ENCODE results near the gene SLC17A5. TPM values are rescaled to one million over a fixed set of nuclear protein-coding genes. Genes with fewer than 3 reads are reported as not detected.

The SLC17A5 gene, protein sequence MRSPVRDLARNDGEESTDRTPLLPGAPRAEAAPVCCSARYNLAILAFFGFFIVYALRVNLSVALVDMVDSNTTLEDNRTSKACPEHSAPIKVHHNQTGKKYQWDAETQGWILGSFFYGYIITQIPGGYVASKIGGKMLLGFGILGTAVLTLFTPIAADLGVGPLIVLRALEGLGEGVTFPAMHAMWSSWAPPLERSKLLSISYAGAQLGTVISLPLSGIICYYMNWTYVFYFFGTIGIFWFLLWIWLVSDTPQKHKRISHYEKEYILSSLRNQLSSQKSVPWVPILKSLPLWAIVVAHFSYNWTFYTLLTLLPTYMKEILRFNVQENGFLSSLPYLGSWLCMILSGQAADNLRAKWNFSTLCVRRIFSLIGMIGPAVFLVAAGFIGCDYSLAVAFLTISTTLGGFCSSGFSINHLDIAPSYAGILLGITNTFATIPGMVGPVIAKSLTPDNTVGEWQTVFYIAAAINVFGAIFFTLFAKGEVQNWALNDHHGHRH
- total RNA-seq (10 to 100 TPM; 16.1 to 16.2 TPM), polyA plus RNA-seq (10 to 100 TPM; 11.8 to 12.1 TPM)

DNA sequence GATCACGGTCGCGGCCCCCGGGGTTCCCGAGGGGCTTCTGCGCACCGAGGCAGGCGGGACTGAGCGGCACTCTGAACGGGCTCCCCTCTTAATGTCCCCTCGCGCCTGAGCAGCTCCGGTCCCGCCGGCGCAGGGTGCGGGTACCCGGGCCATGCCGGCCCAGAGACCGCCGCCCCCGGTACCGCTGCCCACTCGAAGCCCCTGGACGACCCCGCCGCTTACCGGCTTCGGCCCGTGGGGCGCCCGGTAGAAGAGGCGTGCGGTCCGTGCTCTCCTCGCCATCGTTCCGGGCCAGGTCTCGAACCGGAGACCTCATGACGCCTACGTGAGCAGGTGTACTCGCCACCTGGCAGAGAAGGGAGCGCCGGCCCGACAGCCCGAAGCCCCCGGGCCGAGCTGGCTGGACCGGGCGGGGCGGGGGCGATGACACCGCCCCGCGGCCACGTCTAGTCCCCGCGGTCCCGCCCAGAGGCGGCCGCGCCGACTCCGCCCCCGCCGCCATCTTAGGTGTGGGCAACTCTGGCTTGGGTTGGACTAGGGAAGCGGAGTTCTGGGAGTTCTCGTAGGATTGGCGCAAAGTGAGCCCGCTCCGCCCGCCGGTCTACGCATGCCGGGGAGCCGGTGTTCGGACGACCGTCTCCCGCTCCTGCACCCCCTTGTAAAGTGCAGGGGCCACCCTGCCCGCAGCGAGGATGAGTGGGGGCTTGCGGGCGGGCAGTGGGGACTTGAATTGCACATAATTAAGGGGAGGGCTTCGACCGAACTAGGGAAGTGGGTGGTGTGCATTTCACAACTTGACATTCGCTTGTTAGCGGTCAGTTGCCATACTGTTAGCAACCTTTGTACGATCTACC, at the start of gene SLC17A5:
Gene SLC17A5 (minus strand): TSS at position 422 of the 854 bp plus-strand sequence. CDS start 106 bp downstream, at position 316.
- H3K4me1 ChIP-seq (ENCODE audit: insufficient read depth, low read length): peaks cover 22% of the 10 kb centered on the region
- peak within 1 kb of the TSS; percentile 85 to 95 for H3K4me3 ChIP-seq (ENCODE audit: low read length in 2 of 2)
- no peaks in the 10 kb centered on the region for H3K9me3 Mint-ChIP-seq
- H3K36me3 Mint-ChIP-seq: peaks cover 9 to 17% of the 10 kb centered on the region in 2 donors
- H3K27me3 ChIP-seq (ENCODE audit: insufficient read depth, low read length): no peaks in the 10 kb centered on the region
- peak within 1 kb of the TSS; percentile 99 for H3K27ac ChIP-seq (ENCODE audit: low read depth, low read length)
- peak within 1 kb of the TSS; percentile 99 to 100 (median 99) for H3K4me3 Mint-ChIP-seq
- ChIA-PET CTCF (ENCODE audit: partially characterized antibody) (interaction anchor here (0.7 to 4.0 kb wide), 20 partner anchors 10 to 1947 kb away, joined by 3 to 33 read pairs (median 9); partner anchors contain the start of gene MTO1), POLR2A (ENCODE audit: partially characterized antibody) (interaction anchor here (0.6 to 4.9 kb wide), 21 partner anchors 9 to 1949 kb away, joined by 3 to 238 read pairs (median 5); partner anchors contain the start of genes CGAS, COX7A2, EEF1A1 and MTO1)
- peak within 1 kb of the TSS; percentile 95 to 99 (median 99) for H3K27ac Mint-ChIP-seq
- intact Hi-C loops (cut with micrococcal nuclease): loop anchor here (1.0 to 10.0 kb wide), 10 partner anchors 22 to 1949 kb away; partner anchors contain the start of genes COX7A2, EEF1A1, KCNQ5 and MTO1
- no peaks in the 10 kb centered on the region for H3K36me3 ChIP-seq (ENCODE audit: insufficient read depth, low read length)
- no peaks in the 10 kb centered on the region for H3K27me3 Mint-ChIP-seq
- H3K4me1 Mint-ChIP-seq: peaks cover 13 to 40% (median 34%) of the 10 kb centered on the region in 4 donors
- peak; percentile 80 to 91 (median 86) for DNase-seq
- no peaks in the 10 kb centered on the region for H3K9me3 ChIP-seq (ENCODE audit: control insufficient read depth in 1 of 2, low read length in 2 of 2)

DNA sequence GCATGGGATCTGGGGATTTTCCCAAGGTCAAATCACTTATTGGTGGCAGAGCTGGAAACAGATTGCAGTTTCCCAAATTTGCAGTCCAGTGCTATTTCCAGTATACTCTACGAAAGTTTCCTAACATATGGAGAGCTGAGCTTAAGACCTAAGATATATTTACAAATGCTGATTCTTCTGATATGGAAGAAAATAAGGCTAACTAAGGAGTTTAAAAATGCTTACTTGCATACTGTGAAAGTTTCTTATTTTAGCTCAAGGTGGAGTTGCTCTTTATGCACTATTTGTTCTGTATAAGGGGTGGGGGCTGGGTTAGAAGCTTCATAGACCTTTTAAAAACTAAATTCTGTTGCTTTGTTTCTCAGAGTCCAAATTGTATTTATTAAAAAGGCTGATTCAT, 49.7 kb upstream of the SLC17A5 start:
- POLR2A ChIA-PET (ENCODE audit: partially characterized antibody): no interaction called here
- no peaks in the 10 kb centered on the region for H3K9me3 ChIP-seq (ENCODE audit: control insufficient read depth in 1 of 2, low read length in 2 of 2)
- intact Hi-C loops (cut with micrococcal nuclease): no loop called here
- Mint-ChIP-seq H3K36me3 (no peaks in the 10 kb centered on the region), H3K4me3 (no peak overlapping the region), H3K27me3 (peaks cover 1 to 13% of the 10 kb centered on the region in 2 donors), H3K4me1 (peaks cover 0 to 1% (median 0%) of the 10 kb centered on the region in 4 donors), H3K27ac (no peak overlapping the region), H3K9me3 (no peaks in the 10 kb centered on the region)
- H3K4me3 ChIP-seq (ENCODE audit: low read length in 2 of 2): no peak overlapping the region
- no peaks in the 10 kb centered on the region for H3K4me1 ChIP-seq (ENCODE audit: insufficient read depth, low read length)
- H3K36me3 ChIP-seq (ENCODE audit: insufficient read depth, low read length): no peaks in the 10 kb centered on the region
- no peaks in the 10 kb centered on the region for H3K27me3 ChIP-seq (ENCODE audit: insufficient read depth, low read length)
- no peak for DNase-seq
- H3K27ac ChIP-seq (ENCODE audit: low read depth, low read length): no peak overlapping the region
- CTCF ChIA-PET (ENCODE audit: partially characterized antibody): interaction anchor here (0.9 kb wide), 1 partner anchor 30 kb away, joined by 4 read pairs; no protein-coding TSS in a partner anchor

DNA sequence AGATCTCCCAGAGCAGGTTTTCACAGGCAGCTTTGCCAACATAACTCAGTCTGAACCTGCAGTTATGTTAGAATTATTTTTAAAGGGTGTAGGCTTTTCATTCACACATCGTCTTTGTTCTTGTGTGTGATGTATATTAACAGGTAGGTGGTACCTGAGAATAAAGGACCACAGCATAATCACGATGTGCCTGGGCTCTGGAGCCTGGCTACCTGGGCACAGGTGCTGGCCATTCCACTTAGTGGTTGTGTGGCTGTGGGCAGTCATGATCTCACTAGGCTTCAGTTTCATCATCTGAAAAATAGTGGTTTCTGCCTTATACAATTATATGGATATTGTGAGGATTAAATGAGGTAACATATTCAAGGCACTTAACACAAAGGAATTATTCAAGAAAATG, 48.7 kb upstream of the SLC17A5 start:
- Mint-ChIP-seq H3K27me3 (peaks cover 2 to 19% of the 10 kb centered on the region in 2 donors), H3K9me3 (no peaks in the 10 kb centered on the region), H3K36me3 (no peaks in the 10 kb centered on the region), H3K4me3 (no peak overlapping the region), H3K27ac (no peak overlapping the region), H3K4me1 (peaks cover 0 to 4% (median 4%) of the 10 kb centered on the region in 4 donors)
- H3K27ac ChIP-seq (ENCODE audit: low read depth, low read length): no peak overlapping the region
- intact Hi-C loops (cut with micrococcal nuclease): no loop called here
- H3K4me3 ChIP-seq (ENCODE audit: low read length in 2 of 2): no peak overlapping the region
- no peaks in the 10 kb centered on the region for H3K36me3 ChIP-seq (ENCODE audit: insufficient read depth, low read length)
- ChIA-PET POLR2A (ENCODE audit: partially characterized antibody) (no interaction called here), CTCF (ENCODE audit: partially characterized antibody) (no interaction called here)
- no peaks in the 10 kb centered on the region for H3K4me1 ChIP-seq (ENCODE audit: insufficient read depth, low read length)
- H3K9me3 ChIP-seq (ENCODE audit: control insufficient read depth in 1 of 2, low read length in 2 of 2): no peaks in the 10 kb centered on the region
- H3K27me3 ChIP-seq (ENCODE audit: insufficient read depth, low read length): no peaks in the 10 kb centered on the region
- DNase-seq: no peak

DNA sequence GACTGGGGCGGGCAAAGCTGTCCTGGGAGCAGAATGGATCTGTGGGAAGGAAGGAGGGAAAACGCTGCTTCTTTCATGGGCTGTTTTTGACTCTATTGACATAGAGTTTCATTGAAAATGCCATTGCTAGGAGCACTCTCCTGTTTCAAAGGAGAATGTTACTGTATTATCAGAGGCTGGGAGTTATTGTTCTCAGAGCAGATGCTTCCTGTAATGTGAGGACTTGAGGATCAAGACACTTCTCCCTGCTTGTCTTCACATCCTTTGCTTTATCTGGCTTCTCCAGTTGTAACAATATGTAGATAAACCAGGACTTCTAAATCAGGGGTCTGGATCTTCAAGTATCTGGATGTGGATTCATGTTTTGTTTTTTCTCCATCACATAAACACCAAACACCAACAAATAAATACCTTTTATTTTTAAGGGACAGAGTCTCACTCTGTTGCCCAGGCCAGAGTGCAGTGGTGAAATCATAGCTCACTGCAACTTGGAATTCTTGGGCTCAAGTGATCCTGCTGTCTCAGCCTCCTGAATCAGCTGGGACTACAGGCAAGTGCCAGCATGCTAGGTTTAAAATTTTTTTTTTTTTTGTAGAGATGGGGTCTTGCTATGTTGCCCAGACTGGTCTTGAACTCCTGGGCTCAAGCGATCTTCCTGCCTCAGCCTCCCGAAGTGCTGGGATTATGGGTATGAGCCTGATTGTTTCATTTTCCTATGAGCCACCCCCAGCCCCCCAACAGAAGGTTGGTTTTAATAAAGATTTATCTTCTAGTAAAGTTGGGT, 46.1 kb upstream of the SLC17A5 start:
- CTCF ChIA-PET (ENCODE audit: partially characterized antibody): no interaction called here
- DNase-seq: no peak
- peaks cover 22% of the 10 kb centered on the region for H3K4me1 ChIP-seq (ENCODE audit: insufficient read depth, low read length)
- Mint-ChIP-seq H3K27me3 (peaks cover 6 to 26% of the 10 kb centered on the region in 2 donors), H3K9me3 (no peaks in the 10 kb centered on the region), H3K4me1 (peaks cover 9 to 26% (median 20%) of the 10 kb centered on the region in 4 donors), H3K36me3 (peaks cover 0 to 1% of the 10 kb centered on the region in 2 donors), H3K4me3 (no peak overlapping the region), H3K27ac (no peak overlapping the region)
- H3K4me3 ChIP-seq (ENCODE audit: low read length in 2 of 2): no peak overlapping the region
- intact Hi-C loops (cut with micrococcal nuclease): no loop called here
- POLR2A ChIA-PET (ENCODE audit: partially characterized antibody): no interaction called here
- H3K9me3 ChIP-seq (ENCODE audit: control insufficient read depth in 1 of 2, low read length in 2 of 2): no peaks in the 10 kb centered on the region
- no peaks in the 10 kb centered on the region for H3K36me3 ChIP-seq (ENCODE audit: insufficient read depth, low read length)
- no peaks in the 10 kb centered on the region for H3K27me3 ChIP-seq (ENCODE audit: insufficient read depth, low read length)
- no peak overlapping the region for H3K27ac ChIP-seq (ENCODE audit: low read depth, low read length)

DNA sequence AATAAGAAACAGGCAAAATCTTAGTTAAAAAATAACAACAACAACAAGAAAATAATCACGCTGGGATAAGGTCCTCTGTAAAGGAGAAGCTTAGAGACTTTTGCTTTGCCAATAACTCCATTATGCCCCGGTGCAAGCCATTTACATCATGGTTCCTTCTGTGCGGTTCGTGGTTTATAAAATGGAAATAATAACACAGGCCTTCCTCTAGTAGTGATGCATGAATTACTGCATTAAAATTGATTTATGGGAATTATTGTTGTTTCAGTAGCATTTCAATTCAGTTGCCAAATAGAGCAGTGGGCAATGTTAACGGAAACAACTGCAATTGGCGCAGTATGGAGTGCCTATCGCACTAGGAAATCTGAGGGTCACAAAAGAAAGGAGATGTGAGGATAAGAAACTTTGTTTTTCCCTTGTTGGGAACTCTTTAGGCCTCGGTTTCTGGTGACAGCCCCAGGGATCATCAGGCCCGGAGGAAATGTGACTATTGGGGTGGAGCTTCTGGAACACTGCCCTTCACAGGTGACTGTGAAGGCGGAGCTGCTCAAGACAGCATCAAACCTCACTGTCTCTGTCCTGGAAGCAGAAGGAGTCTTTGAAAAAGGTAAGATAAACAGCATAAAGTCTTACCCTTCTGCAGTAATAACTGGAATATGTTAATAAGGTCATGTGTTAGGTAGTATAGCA, 43.3 kb upstream of the SLC17A5 start:
- Mint-ChIP-seq H3K9me3 (peaks cover 0 to 2% (median 0%) of the 10 kb centered on the region in 8 donors), H3K27ac (peak overlapping the region in 2 of 7 donors; percentile 1 to 41), H3K27me3 (peaks cover 10 to 38% of the 10 kb centered on the region in 2 donors), H3K4me1 (peaks cover 9 to 26% (median 20%) of the 10 kb centered on the region in 4 donors), H3K36me3 (peaks cover 0 to 1% of the 10 kb centered on the region in 2 donors), H3K4me3 (peak overlapping the region in 7 of 8 donors; percentile 29 to 88 (median 79))
- ChIA-PET POLR2A (ENCODE audit: partially characterized antibody) (no interaction called here), CTCF (ENCODE audit: partially characterized antibody) (no interaction called here)
- DNase-seq: no peak
- H3K27me3 ChIP-seq (ENCODE audit: insufficient read depth, low read length): no peaks in the 10 kb centered on the region
- H3K4me1 ChIP-seq (ENCODE audit: insufficient read depth, low read length): peaks cover 22% of the 10 kb centered on the region
- H3K9me3 ChIP-seq (ENCODE audit: control insufficient read depth in 1 of 2, low read length in 2 of 2): no peaks in the 10 kb centered on the region
- intact Hi-C loops (cut with micrococcal nuclease): no loop called here
- peak overlapping the region in 1 of 2 donors; percentile 44 for H3K4me3 ChIP-seq (ENCODE audit: low read length in 2 of 2)
- H3K27ac ChIP-seq (ENCODE audit: low read depth, low read length): no peak overlapping the region
- no peaks in the 10 kb centered on the region for H3K36me3 ChIP-seq (ENCODE audit: insufficient read depth, low read length)
